Measurements from ENCODE around the gene NCAPG2.

Gene NCAPG2

GRCh38 chr7:158587162-158588084 lies 117.2 kb downstream of the NCAPG2 start, which contains the start of gene PTPRN2:
Gene PTPRN2 (minus strand): TSS chr7:158587823.
- TF ChIP-seq CTCF (conservative IDR thresholded peaks at IDR 0.05; ENCODE audit: low read length) (no peak), EZH2phosphoT487 (IDR thresholded peaks at IDR 0.05; ENCODE audit: borderline replicate concordance) (no peak)
- Histone ChIP-seq H3F3A (ENCODE audit: low read depth) (no peaks in the 10 kb centered on the region), H3K4me3 (ENCODE audit: low read length, poor library complexity, severe bottlenecking) (no peak within 1 kb of the TSS), H3K79me2 (ENCODE audit: insufficient read depth, low read length) (no peaks in the 10 kb centered on the region), H3K27me3 (ENCODE audit: insufficient read depth, low read length, poor library complexity, severe bottlenecking) (no peaks in the 10 kb centered on the region), H3K9ac (ENCODE audit: low read depth, low read length, poor library complexity, severe bottlenecking) (no peak within 1 kb of the TSS), H3K9me2 (replicated peaks; ENCODE audit: low read depth, low read length) (no peaks in the 10 kb centered on the region), H3K9me3 (ENCODE audit: insufficient read depth, low read depth, low read length) (peaks cover 9% of the 10 kb centered on the region; the same call in 1 of the 2 replicates), H3K36me3 (ENCODE audit: insufficient read depth, low read length) (no peaks in the 10 kb centered on the region), H3K4me2 (ENCODE audit: low read depth, low read length, poor library complexity, severe bottlenecking) (no peak within 1 kb of the TSS), H2AFZ (ENCODE audit: low read length) (no peak within 1 kb of the TSS), H3K4me1 (ENCODE audit: insufficient read depth, low read length, poor library complexity, severe bottlenecking) (no peaks in the 10 kb centered on the region), H4K20me1 (ENCODE audit: insufficient read depth, low read length, poor library complexity, severe bottlenecking) (no peaks in the 10 kb centered on the region)

- Histone ChIP-seq H3K4me1 (ENCODE audit: insufficient read depth, low read length, poor library complexity, severe bottlenecking) (peaks cover 7% of the 10 kb centered on the region), H3K79me2 (ENCODE audit: insufficient read depth, low read length) (no peaks in the 10 kb centered on the region), H3F3A (ENCODE audit: low read depth) (no peaks in the 10 kb centered on the region), H3K4me3 (ENCODE audit: low read length, poor library complexity, severe bottlenecking) (no peak overlapping the region), H3K9me2 (replicated peaks; ENCODE audit: low read depth, low read length) (no peaks in the 10 kb centered on the region), H3K36me3 (ENCODE audit: insufficient read depth, low read length) (no peaks in the 10 kb centered on the region), H4K20me1 (ENCODE audit: insufficient read depth, low read length, poor library complexity, severe bottlenecking) (no peaks in the 10 kb centered on the region), H3K27me3 (ENCODE audit: insufficient read depth, low read length, poor library complexity, severe bottlenecking) (no peaks in the 10 kb centered on the region), H3K9me3 (ENCODE audit: insufficient read depth, low read depth, low read length) (peaks cover 9% of the 10 kb centered on the region; the same call in 1 of the 2 replicates), H3K9ac (ENCODE audit: low read depth, low read length, poor library complexity, severe bottlenecking) (no peak overlapping the region), H3K4me2 (ENCODE audit: low read depth, low read length, poor library complexity, severe bottlenecking) (no peak overlapping the region), H2AFZ (ENCODE audit: low read length) (no peak overlapping the region)
- TF ChIP-seq EZH2phosphoT487 (IDR thresholded peaks at IDR 0.05; ENCODE audit: borderline replicate concordance) (no peak), CTCF (conservative IDR thresholded peaks at IDR 0.05; ENCODE audit: low read length) (no peak)
Observed at GRCh38 chr7:158586499-158587161, 118.0 kb downstream of the NCAPG2 start.

- H3F3A ChIP-seq (ENCODE audit: low read depth): no peaks in the 10 kb centered on the region
- no peak overlapping the region for H2AFZ ChIP-seq (ENCODE audit: low read length)
- no peak overlapping the region for H3K4me3 ChIP-seq (ENCODE audit: low read length, poor library complexity, severe bottlenecking)
- H3K4me2 ChIP-seq (ENCODE audit: low read depth, low read length, poor library complexity, severe bottlenecking): no peak overlapping the region
- peaks cover 9% of the 10 kb centered on the region; the same call in 1 of the 2 replicates for H3K9me3 ChIP-seq (ENCODE audit: insufficient read depth, low read depth, low read length)
- H4K20me1 ChIP-seq (ENCODE audit: insufficient read depth, low read length, poor library complexity, severe bottlenecking): no peaks in the 10 kb centered on the region
- no peaks in the 10 kb centered on the region for H3K79me2 ChIP-seq (ENCODE audit: insufficient read depth, low read length)
- H3K27me3 ChIP-seq (ENCODE audit: insufficient read depth, low read length, poor library complexity, severe bottlenecking): no peaks in the 10 kb centered on the region
- TF ChIP-seq EZH2phosphoT487 (IDR thresholded peaks at IDR 0.05; ENCODE audit: borderline replicate concordance) (no peak), CTCF (conservative IDR thresholded peaks at IDR 0.05; ENCODE audit: low read length) (no peak)
- peaks cover 8% of the 10 kb centered on the region for H3K4me1 ChIP-seq (ENCODE audit: insufficient read depth, low read length, poor library complexity, severe bottlenecking)
- H3K9ac ChIP-seq (ENCODE audit: low read depth, low read length, poor library complexity, severe bottlenecking): no peak overlapping the region
- H3K36me3 ChIP-seq (ENCODE audit: insufficient read depth, low read length): no peaks in the 10 kb centered on the region
- no peaks in the 10 kb centered on the region for H3K9me2 ChIP-seq (replicated peaks; ENCODE audit: low read depth, low read length)
Observed at GRCh38 chr7:158585721-158586498, 118.7 kb downstream of the NCAPG2 start.

Measured in Loucy (cell line).